ENCODE results near the gene PSMC1. TPM values are rescaled to one million over a fixed set of nuclear protein-coding genes. Genes with fewer than 3 reads are reported as not detected.

PSMC1 gene
- polyA plus RNA-seq, 2 of the 4 experiments (the other 2 are of a cell fraction), result 328 to 336 TPM

GRCh38 chr14:90303473-90303872 lies 47.1 kb downstream of the PSMC1 start:
- DNase-seq (ENCODE audit: low read depth in 1 of 2, low spot score in 1 of 2) (no peak), FAIRE-seq (no peak), ATAC-seq (no peak)
- no peak overlapping the region for H3K27ac ChIP-seq
- no peaks in the 10 kb centered on the region for H3K9me3 ChIP-seq
- ChIA-PET CTCF (interaction anchor here (1.1 to 4.0 kb wide), 3 partner anchors 44 to 455 kb away, joined by 4 to 33 read pairs (median 4); no protein-coding TSS in a partner anchor), POLR2A (no interaction called here)
- H3K4me1 ChIP-seq, result no peaks in the 10 kb centered on the region
- H3K4me2 ChIP-seq, result no peak overlapping the region
- TF ChIP-seq CEBPB (IDR thresholded peaks at IDR 0.05), result no peak
- no peak for TF ChIP-seq KDM1A (IDR thresholded peaks at IDR 0.05; ENCODE audit: low read depth)
- no peak for TF ChIP-seq EP300 (IDR thresholded peaks at IDR 0.05)
- no peak for TF ChIP-seq HES2 (IDR thresholded peaks at IDR 0.05)
- no peak for TF ChIP-seq CHD4 (IDR thresholded peaks at IDR 0.05; ENCODE audit: borderline replicate concordance)
- no peak for TF ChIP-seq BHLHE40 (IDR thresholded peaks at IDR 0.05; ENCODE audit: low read depth, low read length)
- TF ChIP-seq FOSB (CRISPR knock-in tag; IDR thresholded peaks at IDR 0.05), result no peak
- no peak for TF ChIP-seq EHF (CRISPR knock-in tag; IDR thresholded peaks at IDR 0.05)
- TF ChIP-seq GATA3 (IDR thresholded peaks at IDR 0.05; ENCODE audit: borderline replicate concordance), result no peak
- TF ChIP-seq ESRRA (IDR thresholded peaks at IDR 0.05; ENCODE audit: borderline replicate concordance, low read length), result no peak
- no peak for TF ChIP-seq CTCF (IDR thresholded peaks at IDR 0.05)
- TF ChIP-seq RARB (CRISPR knock-in tag; IDR thresholded peaks at IDR 0.05), result no peak
- no peak for TF ChIP-seq FOXS1 (CRISPR knock-in tag; IDR thresholded peaks at IDR 0.05)
- TF ChIP-seq BCL3 (IDR thresholded peaks at IDR 0.05), result no peak
- no peak for TF ChIP-seq CHD2 (IDR thresholded peaks at IDR 0.05; ENCODE audit: low read length, partially characterized antibody)
- WGBS (ENCODE audit: missing lambda C conversion rate), result 92% methylated on average over 4 of the region's 4 CpGs
- H3K4me3 ChIP-seq, result no peak overlapping the region

- no peak for DNase-seq (ENCODE audit: low read depth in 1 of 2, low spot score in 1 of 2)
- ChIA-PET POLR2A (no interaction called here), CTCF (no interaction called here)
- Histone ChIP-seq H3K27ac (no peak overlapping the region), H3K9me3 (no peaks in the 10 kb centered on the region), H3K4me3 (no peak overlapping the region), H3K4me1 (no peaks in the 10 kb centered on the region), H3K4me2 (no peak overlapping the region)
- FAIRE-seq, result no peak
- no peak for ATAC-seq
- no peak for TF ChIP-seq REST (IDR thresholded peaks at IDR 0.05)
- no peak for TF ChIP-seq POLR2AphosphoS2 (conservative IDR thresholded peaks at IDR 0.05; ENCODE audit: low read length)
- no peak for TF ChIP-seq RARB (CRISPR knock-in tag; IDR thresholded peaks at IDR 0.05)
- TF ChIP-seq PBX3 (IDR thresholded peaks at IDR 0.05), result no peak
- TF ChIP-seq SREBF2 (IDR thresholded peaks at IDR 0.05), result no peak
- no peak for TF ChIP-seq HES2 (IDR thresholded peaks at IDR 0.05)
- TF ChIP-seq EHF (CRISPR knock-in tag; IDR thresholded peaks at IDR 0.05), result no peak
- no peak for TF ChIP-seq SMC3 (IDR thresholded peaks at IDR 0.05)
- TF ChIP-seq ESRRA (IDR thresholded peaks at IDR 0.05; ENCODE audit: borderline replicate concordance, low read length), result no peak
- TF ChIP-seq FOSB (CRISPR knock-in tag; IDR thresholded peaks at IDR 0.05), result no peak
- no peak for TF ChIP-seq RFX5 (IDR thresholded peaks at IDR 0.05)
These were observed 48.1 kb downstream of the PSMC1 start for GRCh38 chr14:90304502-90304901.
